ENCODE measurements around the gene SYTL3. TPM values are rescaled to one million over a fixed set of nuclear protein-coding genes. Genes with fewer than 3 reads are reported as not detected.

Gene SYTL3
- total and polyA plus RNA-seq, 2 experiments from 2014 or later: 0.07 TPM; not detected in 1

DNA sequence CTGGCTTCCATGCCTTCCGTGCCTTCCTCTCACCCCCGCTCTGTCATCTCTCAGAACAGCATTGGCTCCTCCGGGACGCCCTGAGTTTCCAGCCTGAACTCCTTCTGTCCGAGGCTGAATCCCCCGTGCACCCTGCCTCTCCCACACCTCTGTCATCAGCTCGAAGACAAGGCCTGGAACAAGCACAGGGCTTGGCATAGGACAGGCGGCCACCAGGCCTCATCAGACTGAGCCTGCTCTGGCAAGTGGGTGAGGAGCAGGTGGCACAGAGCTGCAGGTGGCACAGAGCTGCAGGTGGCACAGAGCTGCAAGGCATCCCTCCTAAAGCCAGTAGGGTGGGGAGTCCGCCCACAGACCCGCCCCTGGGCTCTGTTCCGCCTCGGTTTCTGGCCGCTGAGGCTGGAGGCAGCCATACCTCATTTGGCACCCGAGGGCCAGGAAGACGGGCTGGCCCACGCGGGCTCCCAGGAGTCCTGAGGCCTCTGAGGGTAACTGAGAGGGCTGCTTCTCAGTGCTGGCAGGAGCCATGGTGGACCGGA, 109.2 kb downstream of the SYTL3 start:
- peaks cover 14% of the 10 kb centered on the region; the same call in 1 of the 2 replicates for H3F3A ChIP-seq (replicated peaks; ENCODE audit: low read depth)
- H2AFZ ChIP-seq: peak overlapping the region; percentile 76; the same call in 1 of the 2 replicates
- peaks cover 15% of the 10 kb centered on the region for H3K4me1 ChIP-seq (ENCODE audit: insufficient read depth)
- Mint-ChIP-seq H3K4me1 (peaks cover 28% of the 10 kb centered on the region), H3K36me3 (ENCODE audit: low read depth) (no peaks in the 10 kb centered on the region), H3K27me3 (ENCODE audit: insufficient read depth, low read depth, poor library complexity) (peaks cover 28% of the 10 kb centered on the region), H3K27ac (no peak overlapping the region; the same call in 1 of the 2 replicates), H3K9me3 (peaks cover 2% of the 10 kb centered on the region; the same call in 2 of the 3 replicates), H3K4me3 (no peak overlapping the region)
- no peaks in the 10 kb centered on the region for H3K36me3 ChIP-seq (ENCODE audit: insufficient read depth)
- no peak for DNase-seq (ENCODE audit: low spot score)
- no peak overlapping the region for H3K27ac ChIP-seq (ENCODE audit: low read depth)
- H3K4me2 ChIP-seq: no peak overlapping the region; the same call in 1 of the 2 replicates
- H3K27me3 ChIP-seq (ENCODE audit: insufficient read depth): no peaks in the 10 kb centered on the region
- ATAC-seq: no peak
- no peaks in the 10 kb centered on the region for H3K79me2 ChIP-seq (replicated peaks; ENCODE audit: insufficient read depth)
- no peak overlapping the region for H3K4me3 ChIP-seq
- no peaks in the 10 kb centered on the region for H4K20me1 ChIP-seq (replicated peaks; ENCODE audit: insufficient read depth)
- no peaks in the 10 kb centered on the region for H3K9me2 ChIP-seq (ENCODE audit: insufficient read depth)
- TF ChIP-seq STAT1 (IDR thresholded peaks at IDR 0.05; ENCODE audit: unreplicated experiment): no peak
- no peak for TF ChIP-seq POLR2AphosphoS5 (IDR thresholded peaks at IDR 0.05; ENCODE audit: low read depth)
- TF ChIP-seq ETS1 (IDR thresholded peaks at IDR 0.05): no peak
- TF ChIP-seq EZH2phosphoT487 (IDR thresholded peaks at IDR 0.05; ENCODE audit: unreplicated experiment): no peak
- TF ChIP-seq EZH2 (IDR thresholded peaks at IDR 0.05; ENCODE audit: low read depth, unreplicated experiment): no peak
- no peak for TF ChIP-seq REST (IDR thresholded peaks at IDR 0.05; ENCODE audit: unreplicated experiment)
- TF ChIP-seq JUNB (IDR thresholded peaks at IDR 0.05; ENCODE audit: unreplicated experiment): no peak
- TF ChIP-seq, protein P1, sequence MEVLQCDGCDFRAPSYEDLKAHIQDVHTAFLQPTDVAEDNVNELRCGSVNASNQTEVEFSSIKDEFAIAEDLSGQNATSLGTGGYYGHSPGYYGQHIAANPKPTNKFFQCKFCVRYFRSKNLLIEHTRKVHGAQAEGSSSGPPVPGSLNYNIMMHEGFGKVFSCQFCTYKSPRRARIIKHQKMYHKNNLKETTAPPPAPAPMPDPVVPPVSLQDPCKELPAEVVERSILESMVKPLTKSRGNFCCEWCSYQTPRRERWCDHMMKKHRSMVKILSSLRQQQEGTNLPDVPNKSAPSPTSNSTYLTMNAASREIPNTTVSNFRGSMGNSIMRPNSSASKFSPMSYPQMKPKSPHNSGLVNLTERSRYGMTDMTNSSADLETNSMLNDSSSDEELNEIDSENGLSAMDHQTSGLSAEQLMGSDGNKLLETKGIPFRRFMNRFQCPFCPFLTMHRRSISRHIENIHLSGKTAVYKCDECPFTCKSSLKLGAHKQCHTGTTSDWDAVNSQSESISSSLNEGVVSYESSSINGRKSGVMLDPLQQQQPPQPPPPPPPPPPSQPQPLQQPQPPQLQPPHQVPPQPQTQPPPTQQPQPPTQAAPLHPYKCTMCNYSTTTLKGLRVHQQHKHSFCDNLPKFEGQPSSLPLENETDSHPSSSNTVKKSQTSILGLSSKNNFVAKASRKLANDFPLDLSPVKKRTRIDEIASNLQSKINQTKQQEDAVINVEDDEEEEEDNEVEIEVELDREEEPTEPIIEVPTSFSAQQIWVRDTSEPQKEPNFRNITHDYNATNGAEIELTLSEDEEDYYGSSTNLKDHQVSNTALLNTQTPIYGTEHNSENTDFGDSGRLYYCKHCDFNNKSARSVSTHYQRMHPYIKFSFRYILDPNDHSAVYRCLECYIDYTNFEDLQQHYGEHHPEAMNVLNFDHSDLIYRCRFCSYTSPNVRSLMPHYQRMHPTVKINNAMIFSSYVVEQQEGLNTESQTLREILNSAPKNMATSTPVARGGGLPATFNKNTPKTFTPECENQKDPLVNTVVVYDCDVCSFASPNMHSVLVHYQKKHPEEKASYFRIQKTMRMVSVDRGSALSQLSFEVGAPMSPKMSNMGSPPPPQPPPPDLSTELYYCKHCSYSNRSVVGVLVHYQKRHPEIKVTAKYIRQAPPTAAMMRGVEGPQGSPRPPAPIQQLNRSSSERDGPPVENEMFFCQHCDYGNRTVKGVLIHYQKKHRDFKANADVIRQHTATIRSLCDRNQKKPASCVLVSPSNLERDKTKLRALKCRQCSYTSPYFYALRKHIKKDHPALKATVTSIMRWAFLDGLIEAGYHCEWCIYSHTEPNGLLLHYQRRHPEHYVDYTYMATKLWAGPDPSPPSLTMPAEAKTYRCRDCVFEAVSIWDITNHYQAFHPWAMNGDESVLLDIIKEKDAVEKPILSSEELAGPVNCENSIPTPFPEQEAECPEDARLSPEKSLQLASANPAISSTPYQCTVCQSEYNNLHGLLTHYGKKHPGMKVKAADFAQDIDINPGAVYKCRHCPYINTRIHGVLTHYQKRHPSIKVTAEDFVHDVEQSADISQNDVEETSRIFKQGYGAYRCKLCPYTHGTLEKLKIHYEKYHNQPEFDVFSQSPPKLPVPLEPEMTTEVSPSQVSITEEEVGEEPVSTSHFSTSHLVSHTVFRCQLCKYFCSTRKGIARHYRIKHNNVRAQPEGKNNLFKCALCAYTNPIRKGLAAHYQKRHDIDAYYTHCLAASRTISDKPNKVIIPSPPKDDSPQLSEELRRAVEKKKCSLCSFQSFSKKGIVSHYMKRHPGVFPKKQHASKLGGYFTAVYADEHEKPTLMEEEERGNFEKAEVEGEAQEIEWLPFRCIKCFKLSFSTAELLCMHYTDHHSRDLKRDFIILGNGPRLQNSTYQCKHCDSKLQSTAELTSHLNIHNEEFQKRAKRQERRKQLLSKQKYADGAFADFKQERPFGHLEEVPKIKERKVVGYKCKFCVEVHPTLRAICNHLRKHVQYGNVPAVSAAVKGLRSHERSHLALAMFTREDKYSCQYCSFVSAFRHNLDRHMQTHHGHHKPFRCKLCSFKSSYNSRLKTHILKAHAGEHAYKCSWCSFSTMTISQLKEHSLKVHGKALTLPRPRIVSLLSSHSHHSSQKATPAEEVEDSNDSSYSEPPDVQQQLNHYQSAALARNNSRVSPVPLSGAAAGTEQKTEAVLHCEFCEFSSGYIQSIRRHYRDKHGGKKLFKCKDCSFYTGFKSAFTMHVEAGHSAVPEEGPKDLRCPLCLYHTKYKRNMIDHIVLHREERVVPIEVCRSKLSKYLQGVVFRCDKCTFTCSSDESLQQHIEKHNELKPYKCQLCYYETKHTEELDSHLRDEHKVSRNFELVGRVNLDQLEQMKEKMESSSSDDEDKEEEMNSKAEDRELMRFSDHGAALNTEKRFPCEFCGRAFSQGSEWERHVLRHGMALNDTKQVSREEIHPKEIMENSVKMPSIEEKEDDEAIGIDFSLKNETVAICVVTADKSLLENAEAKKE (CRISPR knock-in tag; IDR thresholded peaks at IDR 0.05): no peak
- TF ChIP-seq ZNF114 (CRISPR knock-in tag; IDR thresholded peaks at IDR 0.05): no peak
- TF ChIP-seq, protein P2, sequence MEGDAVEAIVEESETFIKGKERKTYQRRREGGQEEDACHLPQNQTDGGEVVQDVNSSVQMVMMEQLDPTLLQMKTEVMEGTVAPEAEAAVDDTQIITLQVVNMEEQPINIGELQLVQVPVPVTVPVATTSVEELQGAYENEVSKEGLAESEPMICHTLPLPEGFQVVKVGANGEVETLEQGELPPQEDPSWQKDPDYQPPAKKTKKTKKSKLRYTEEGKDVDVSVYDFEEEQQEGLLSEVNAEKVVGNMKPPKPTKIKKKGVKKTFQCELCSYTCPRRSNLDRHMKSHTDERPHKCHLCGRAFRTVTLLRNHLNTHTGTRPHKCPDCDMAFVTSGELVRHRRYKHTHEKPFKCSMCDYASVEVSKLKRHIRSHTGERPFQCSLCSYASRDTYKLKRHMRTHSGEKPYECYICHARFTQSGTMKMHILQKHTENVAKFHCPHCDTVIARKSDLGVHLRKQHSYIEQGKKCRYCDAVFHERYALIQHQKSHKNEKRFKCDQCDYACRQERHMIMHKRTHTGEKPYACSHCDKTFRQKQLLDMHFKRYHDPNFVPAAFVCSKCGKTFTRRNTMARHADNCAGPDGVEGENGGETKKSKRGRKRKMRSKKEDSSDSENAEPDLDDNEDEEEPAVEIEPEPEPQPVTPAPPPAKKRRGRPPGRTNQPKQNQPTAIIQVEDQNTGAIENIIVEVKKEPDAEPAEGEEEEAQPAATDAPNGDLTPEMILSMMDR (conservative IDR thresholded peaks at IDR 0.05; ENCODE audit: low read depth in 2 of 2): no peak
- no peak for TF ChIP-seq ZNF331 (CRISPR knock-in tag; IDR thresholded peaks at IDR 0.05; ENCODE audit: low read depth)
- TF ChIP-seq CREB1 (CRISPR knock-in tag; IDR thresholded peaks at IDR 0.05; ENCODE audit: low read depth): no peak
- no peak for TF ChIP-seq NANOG (IDR thresholded peaks at IDR 0.05; ENCODE audit: borderline replicate concordance)
